NB4 (cell line): Measurements from ENCODE around the gene DAD1.

Experiments
- POLR2A ChIP-seq: IDR thresholded peaks from 2 replicates; pipeline ENCODE4 v1.6.1; 2011; ENCODE audit warnings: mild to moderate bottlenecking; ENCODE audit not compliant: insufficient read length; ENCODE audit errors: extremely low read depth
- TF ChIP-seq, protein P1 (sequence below): IDR thresholded peaks from one replicate; pipeline ENCODE4 v1.5.1; 2012; ENCODE audit warnings: low read depth, low read length

DNA sequence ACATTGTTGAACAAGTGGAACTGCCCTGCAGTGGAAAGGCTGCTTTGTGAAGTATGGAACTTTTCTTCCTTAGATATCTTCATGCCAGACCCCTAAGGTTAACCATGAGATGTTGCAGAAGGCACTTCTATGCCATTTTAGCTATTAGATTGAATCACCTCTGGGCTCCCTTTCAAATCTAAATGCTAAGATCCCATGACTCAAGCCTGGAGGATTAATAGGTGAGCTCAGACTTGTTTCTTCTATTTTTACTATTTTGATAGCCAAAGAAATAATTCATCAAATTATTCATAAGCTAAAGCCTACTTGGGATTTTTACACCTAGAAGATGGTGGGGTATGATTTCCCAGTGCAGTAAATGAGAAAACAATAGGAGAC, 64.3 kb downstream of the DAD1 start:
- TF ChIP-seq, protein P1, sequence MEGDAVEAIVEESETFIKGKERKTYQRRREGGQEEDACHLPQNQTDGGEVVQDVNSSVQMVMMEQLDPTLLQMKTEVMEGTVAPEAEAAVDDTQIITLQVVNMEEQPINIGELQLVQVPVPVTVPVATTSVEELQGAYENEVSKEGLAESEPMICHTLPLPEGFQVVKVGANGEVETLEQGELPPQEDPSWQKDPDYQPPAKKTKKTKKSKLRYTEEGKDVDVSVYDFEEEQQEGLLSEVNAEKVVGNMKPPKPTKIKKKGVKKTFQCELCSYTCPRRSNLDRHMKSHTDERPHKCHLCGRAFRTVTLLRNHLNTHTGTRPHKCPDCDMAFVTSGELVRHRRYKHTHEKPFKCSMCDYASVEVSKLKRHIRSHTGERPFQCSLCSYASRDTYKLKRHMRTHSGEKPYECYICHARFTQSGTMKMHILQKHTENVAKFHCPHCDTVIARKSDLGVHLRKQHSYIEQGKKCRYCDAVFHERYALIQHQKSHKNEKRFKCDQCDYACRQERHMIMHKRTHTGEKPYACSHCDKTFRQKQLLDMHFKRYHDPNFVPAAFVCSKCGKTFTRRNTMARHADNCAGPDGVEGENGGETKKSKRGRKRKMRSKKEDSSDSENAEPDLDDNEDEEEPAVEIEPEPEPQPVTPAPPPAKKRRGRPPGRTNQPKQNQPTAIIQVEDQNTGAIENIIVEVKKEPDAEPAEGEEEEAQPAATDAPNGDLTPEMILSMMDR = no peak
- TF ChIP-seq POLR2A = no peak
